B cell (primary cell): ENCODE data around the gene THSD7A. TPM values are rescaled to one million over a fixed set of nuclear protein-coding genes. Genes with fewer than 3 reads are reported as not detected.

ENCODE experiments used
- ATAC-seq: fragments of 200-7000 bp; cut with Tn5 transposase; one replicate; pipeline ENCODE4 v1.10.0; 2021; ENCODE audit warnings: low read depth, mild to moderate bottlenecking, moderate number of reproducible peaks, moderate library complexity
- CTCF ChIA-PET: fragments of 350-600 bp; sonication (Branson Sonifier 250); formaldehyde crosslinking; loops from one replicate; lab custom pipeline; 2021; ENCODE audit warnings: antibody characterized with exemption, inconsistent platforms; lab: Charles Lee
- POLR2A ChIA-PET: fragments of 350-600 bp; sonication (Branson Sonifier 250); formaldehyde crosslinking; loops from one replicate; lab custom pipeline; 2021; ENCODE audit warnings: antibody characterized with exemption; lab: Charles Lee
- DNase-seq: peaks from one replicate; pipeline ENCODE4 v3.0.0; 2013
- H2AFZ ChIP-seq: 2 replicates; pipeline ENCODE4 v1.6.1; 2012; ENCODE audit warnings: mild to moderate bottlenecking, low read depth, low read length; ENCODE audit not compliant: insufficient read depth, poor library complexity, severe bottlenecking
- H3K27ac ChIP-seq, 2 donors: 1 replicate in 1 of 2; 2 replicates in 1 of 2; pipeline ENCODE4 v1.5.1; 2012 to 2013; ENCODE audit warnings: low read length in 2 of 2, mild to moderate bottlenecking in 2 of 2, moderate library complexity in 1 of 2
- H3K27me3 ChIP-seq, 4 experiments: fragments of 200-600 bp in 1 of 4; sonication (generic) in 1 of 4; replicated peaks in 1 of 4; 1 replicate in 2 of 4; 2 replicates in 2 of 4; pipeline versions ENCODE4 v1.6.1 to v1.7.0; 2013 to 2016; ENCODE audit warnings: low read length in 3 of 4, mild to moderate bottlenecking in 2 of 4, mixed read lengths in 1 of 4, moderate library complexity in 1 of 4; ENCODE audit not compliant: insufficient read depth in 4 of 4, control insufficient read depth in 3 of 4; ENCODE audit errors: control extremely low read depth in 1 of 4
- H3K36me3 ChIP-seq, 2 experiments: replicated peaks in 1 of 2; 1 replicate in 1 of 2; 2 replicates in 1 of 2; pipeline versions ENCODE4 v1.6.1 to v1.7.1; 2013; ENCODE audit warnings: low read length in 1 of 2; ENCODE audit not compliant: insufficient read depth in 2 of 2, control insufficient read depth in 1 of 2; ENCODE audit errors: control extremely low read depth in 1 of 2, extremely low read depth in 1 of 2
- H3K4me1 ChIP-seq, 2 donors: fragments of 200-600 bp in 1 of 2; sonication (generic) in 1 of 2; 1 replicate in 1 of 2; 2 replicates in 1 of 2; pipeline versions ENCODE4 v1.5.1 to v1.6.1; 2013 to 2017; ENCODE audit warnings: low read length in 2 of 2; ENCODE audit not compliant: control insufficient read depth in 2 of 2, insufficient read depth in 2 of 2
- H3K4me2 ChIP-seq: replicated peaks from 2 replicates; pipeline ENCODE3; 2012; ENCODE audit warnings: mild to moderate bottlenecking, low read depth, low read length; ENCODE audit not compliant: poor library complexity, severe bottlenecking
- H3K4me3 ChIP-seq, 5 experiments: fragments of 200-600 bp in 1 of 5; sonication (generic) in 1 of 5; 1 replicate in 3 of 5; 2 replicates in 2 of 5; pipeline versions ENCODE4 v1.5.1 to v1.7.0; 2011 to 2016; ENCODE audit warnings: low read length in 4 of 5, mild to moderate bottlenecking in 4 of 5, low read depth in 2 of 5, control low read depth in 1 of 5, moderate library complexity in 1 of 5; ENCODE audit not compliant: insufficient read depth in 1 of 5; ENCODE audit errors: control extremely low read depth in 1 of 5, extremely low read depth in 1 of 5
- H3K79me2 ChIP-seq: fragments of 200-600 bp; sonication (generic); one replicate; pipeline ENCODE4 v1.6.0; 2016; ENCODE audit warnings: low read length; ENCODE audit not compliant: control insufficient read depth, insufficient read depth
- H3K9ac ChIP-seq: fragments of 200-600 bp; sonication (generic); 2 replicates; pipeline ENCODE4 v1.6.1; 2017; ENCODE audit warnings: mild to moderate bottlenecking, low read length, moderate library complexity
- H3K9me3 ChIP-seq, 3 donors: one replicate each; pipeline versions ENCODE4 v1.6.1 to v1.7.1; 2013; ENCODE audit warnings: low read length in 2 of 3; ENCODE audit not compliant: control insufficient read depth in 2 of 3, insufficient read depth in 1 of 3; ENCODE audit errors: control extremely low read depth in 1 of 3
- H4K20me1 ChIP-seq: 2 replicates; pipeline ENCODE4 v1.6.0; 2012; ENCODE audit warnings: mild to moderate bottlenecking, low read length; ENCODE audit not compliant: insufficient read depth, control insufficient read depth, poor library complexity, severe bottlenecking
- H3K27ac Mint-ChIP-seq: one replicate; pipeline ENCODE4 v1.8.0; 2021; ENCODE audit warnings: mixed read lengths
- H3K27me3 Mint-ChIP-seq: one replicate; pipeline ENCODE4 v1.8.0; 2021; ENCODE audit warnings: mixed read lengths
- H3K4me1 Mint-ChIP-seq: one replicate; pipeline ENCODE4 v1.8.0; 2021; ENCODE audit warnings: mixed read lengths
- H3K4me3 Mint-ChIP-seq: one replicate; pipeline ENCODE4 v1.8.0; 2021; ENCODE audit warnings: mixed read lengths
- H3K9me3 Mint-ChIP-seq: one replicate; pipeline ENCODE4 v1.8.0; 2022; ENCODE audit warnings: mixed read lengths; ENCODE audit not compliant: insufficient read depth
- CTCF ChIP-seq: fragments of 200-600 bp; IDR thresholded peaks from one replicate; pipeline ENCODE4 v1.8.0; 2022; ENCODE audit warnings: antibody characterized with exemption, mild to moderate bottlenecking
- EZH2 ChIP-seq: IDR thresholded peaks from 2 replicates; pipeline ENCODE4 v1.6.1; 2012; ENCODE audit warnings: borderline replicate concordance, low read depth, mild to moderate bottlenecking, moderate library complexity, low read length; ENCODE audit not compliant: insufficient read depth, poor library complexity, severe bottlenecking
- WGBS: methylation state at CpG from one replicate; pipeline ENCODE4 v1.1.5; 2013; ENCODE audit warnings: missing lambda C conversion rate; ENCODE audit not compliant: insufficient coverage; 5-methylcytosine and 5-hydroxymethylcytosine counted together
- intact Hi-C: fragments of 100-400 bp; cut with micrococcal nuclease; formaldehyde crosslinking; loops from one replicate; pipeline ENCODE4 v1.10.0; 2022
- polyA plus RNA-seq: library from polyadenylated mRNA; depleted of rRNA; stranded (reverse); fragments of >200 nt; gene quantifications from 2 replicates; pipeline ENCODE4 v1.2.3, GENCODE V29; 2012
- total RNA-seq, 2 donors: library from RNA; stranded (reverse); fragments of 120-200 nt in 1 of 2; gene quantifications; 1 replicate in 1 of 2; 2 replicates in 1 of 2; pipeline versions ENCODE4 v1.2.3 to v1.2.4, GENCODE V29; 2013 to 2022

The THSD7A gene
- total and polyA plus RNA-seq, 2 donors (not counting 1 experiment from before 2014, with no cell fraction given), result not detected

DNA sequence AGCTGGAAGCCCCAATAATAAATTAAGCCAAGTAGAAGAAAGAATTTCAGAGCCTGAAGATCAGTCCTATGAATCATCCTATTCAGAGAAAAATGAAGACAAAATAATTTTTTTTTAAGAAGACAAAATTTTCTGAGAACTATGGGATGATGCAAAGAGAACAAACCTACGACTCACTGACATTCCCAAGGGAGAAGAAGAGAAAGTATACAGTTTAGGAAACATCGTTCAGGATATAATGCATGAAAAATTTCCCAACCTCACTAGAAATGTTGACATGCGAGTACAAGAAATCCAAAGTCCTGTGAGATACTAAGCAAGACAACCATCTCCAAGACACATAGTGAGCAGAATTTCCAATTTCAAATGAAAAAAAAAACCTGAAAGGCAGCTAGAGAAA, 150.5 kb downstream of the THSD7A start:
- no peak overlapping the region for H3K4me3 Mint-ChIP-seq
- peaks cover 0 to 6% (median 5%) of the 10 kb centered on the region in 3 donors for H3K9me3 ChIP-seq
- no peak overlapping the region for H3K4me2 ChIP-seq
- peaks cover 7% of the 10 kb centered on the region for H3K9me3 Mint-ChIP-seq
- H3K9ac ChIP-seq, result no peak overlapping the region
- H4K20me1 ChIP-seq, result no peaks in the 10 kb centered on the region
- TF ChIP-seq CTCF, result no peak
- ATAC-seq (no peak), DNase-seq (no peak)
- no peaks in the 10 kb centered on the region for H3K4me1 Mint-ChIP-seq
- no peaks in the 10 kb centered on the region for H3K36me3 ChIP-seq
- no CpG with 5 or more reads among the region's 3 CpGs for WGBS
- POLR2A ChIA-PET, result no interaction called here
- no peaks in the 10 kb centered on the region for H3K27me3 Mint-ChIP-seq
- intact Hi-C loops, result no loop called here
- no peak overlapping the region for H2AFZ ChIP-seq
- H3K79me2 ChIP-seq, result no peaks in the 10 kb centered on the region
- CTCF ChIA-PET, result no interaction called here
- no peak overlapping the region for H3K4me3 ChIP-seq
- no peaks in the 10 kb centered on the region for H3K4me1 ChIP-seq
- H3K27ac ChIP-seq, result no peak overlapping the region
- no peak overlapping the region for H3K27ac Mint-ChIP-seq
- H3K27me3 ChIP-seq, result no peaks in the 10 kb centered on the region

GRCh38 chr7:11675163-11675562, 156.8 kb downstream of the THSD7A start:
- ChIA-PET CTCF (no interaction called here), POLR2A (no interaction called here)
- intact Hi-C loops, result no loop called here
- Histone ChIP-seq H3K4me2 (no peak overlapping the region), H3K27me3 (no peaks in the 10 kb centered on the region), H3K4me3 (no peak overlapping the region), H3K79me2 (no peaks in the 10 kb centered on the region), H3K9me3 (peaks cover 0 to 10% (median 0%) of the 10 kb centered on the region in 3 donors), H3K9ac (no peak overlapping the region), H4K20me1 (no peaks in the 10 kb centered on the region), H3K36me3 (no peaks in the 10 kb centered on the region), H3K4me1 (no peaks in the 10 kb centered on the region), H2AFZ (no peak overlapping the region), H3K27ac (no peak overlapping the region)
- Mint-ChIP-seq H3K27me3 (no peaks in the 10 kb centered on the region), H3K4me3 (no peak overlapping the region), H3K27ac (no peak overlapping the region), H3K9me3 (peaks cover 8% of the 10 kb centered on the region), H3K4me1 (no peaks in the 10 kb centered on the region)
- DNase-seq, result no peak
- no peak for ATAC-seq
- WGBS, result 94% methylated on average over 5 of the region's 5 CpGs
- TF ChIP-seq EZH2 (no peak), CTCF (no peak)
